Measurements from ENCODE around the gene FABP3.

The FABP3 gene

GRCh38 chr1:31371121-31371959 lies 1.5 kb downstream of the FABP3 start:
- DNase-seq, result no peak

- DNase-seq, result no peak
Observed at GRCh38 chr1:31370565-31370964, 2.3 kb downstream of the FABP3 start.

GRCh38 chr1:31370021-31370420 lies 2.9 kb downstream of the FABP3 start:
- no peak for DNase-seq

GRCh38 chr1:31368611-31369107 lies 4.2 kb downstream of the FABP3 start:
- DNase-seq, result no peak

GRCh38 chr1:31366796-31367195 lies 6.1 kb downstream of the FABP3 start:
- DNase-seq, result no peak

GRCh38 chr1:31364561-31365250 lies 8.2 kb downstream of the FABP3 start:
- DNase-seq, result no peak

- no peak for DNase-seq
Observed at GRCh38 chr1:31362032-31362431, 10.8 kb downstream of the FABP3 start.

GRCh38 chr1:31361607-31362006 lies 11.3 kb downstream of the FABP3 start:
- DNase-seq, result no peak

GRCh38 chr1:31356427-31356826 lies 16.4 kb downstream of the FABP3 start:
- no peak for DNase-seq

- no peak for DNase-seq
Observed at GRCh38 chr1:31354283-31354682, 18.6 kb downstream of the FABP3 start.

GRCh38 chr1:31348449-31348848 lies 24.4 kb downstream of the FABP3 start:
- DNase-seq, result no peak

GRCh38 chr1:31346785-31347184 lies 26.1 kb downstream of the FABP3 start:
- DNase-seq, result no peak

- DNase-seq, result no peak
Observed at GRCh38 chr1:31345635-31346034, 27.2 kb downstream of the FABP3 start.

- no peak for DNase-seq
Observed at GRCh38 chr1:31344503-31344902, 28.4 kb downstream of the FABP3 start.

- no peak for DNase-seq
Observed at GRCh38 chr1:31336687-31337467, 36.0 kb downstream of the FABP3 start.

- DNase-seq, result no peak
Observed at GRCh38 chr1:31335007-31335406, 37.9 kb downstream of the FABP3 start.

GRCh38 chr1:31327381-31327780 lies 45.5 kb downstream of the FABP3 start:
- DNase-seq, result no peak

GRCh38 chr1:31326461-31326860 lies 46.4 kb downstream of the FABP3 start:
- no peak for DNase-seq

- no peak for DNase-seq
Observed at GRCh38 chr1:31324992-31325391, 47.9 kb downstream of the FABP3 start.

GRCh38 chr1:31324093-31324492 lies 48.8 kb downstream of the FABP3 start:
- no peak for DNase-seq

- DNase-seq, result no peak
Observed at GRCh38 chr1:31318146-31318545, 54.7 kb downstream of the FABP3 start.

GRCh38 chr1:31315902-31316301 lies 57.0 kb downstream of the FABP3 start:
- no peak for DNase-seq
